Uterus (tissue), 4 donors: ENCODE results near the gene PROK1. TPM values are rescaled to one million over a fixed set of nuclear protein-coding genes. Genes with fewer than 3 reads are reported as not detected.

Experiments used
- DNase-seq, 2 donors: peaks; one replicate each; pipeline ENCODE4 v3.0.0-alpha.2; 2019 to 2020
- H3K27ac ChIP-seq, 2 donors: fragments of 200-600 bp; sonication (generic); 1 replicate in 1 of 2; 2 replicates in 1 of 2; pipeline ENCODE4 v1.5.1; 2016 to 2018
- H3K27me3 ChIP-seq, 2 donors: fragments of 200-600 bp; sonication (generic); one replicate each; pipeline ENCODE4 v1.5.1; 2018 to 2019; ENCODE audit warnings: control low read depth in 1 of 2
- H3K36me3 ChIP-seq, 2 donors: fragments of 200-600 bp; sonication (generic); one replicate each; pipeline ENCODE4 v1.5.1; 2019; ENCODE audit warnings: control low read depth in 1 of 2
- H3K4me1 ChIP-seq, 2 donors: fragments of 200-600 bp; sonication (generic); one replicate each; pipeline ENCODE4 v1.5.1; 2018 to 2019; ENCODE audit warnings: control low read depth in 1 of 2
- H3K4me3 ChIP-seq, 2 donors: fragments of 200-600 bp; sonication (generic); 1 replicate in 1 of 2; 2 replicates in 1 of 2; pipeline ENCODE4 v1.5.1; 2018 to 2019; ENCODE audit warnings: mild to moderate bottlenecking in 1 of 2
- H3K9me3 ChIP-seq, 2 donors: fragments of 200-600 bp; sonication (generic); one replicate each; pipeline ENCODE4 v1.5.1; 2019; ENCODE audit warnings: control low read depth in 1 of 2
- CTCF ChIP-seq, 4 experiments: fragments of 200-600 bp in 2 of 4; fragments of 450-650 bp in 2 of 4; sonication (generic) in 2 of 4; IDR thresholded peaks; one replicate each; pipeline ENCODE4 v1.5.1; 2016 to 2019; ENCODE audit warnings: antibody characterized with exemption in 4 of 4, mild to moderate bottlenecking in 2 of 4, moderate library complexity in 1 of 4
- POLR2A ChIP-seq, 2 donors: fragments of 450-650 bp; IDR thresholded peaks; one replicate each; pipeline ENCODE4 v1.6.1; 2016; ENCODE audit warnings: antibody characterized with exemption in 2 of 2, mild to moderate bottlenecking in 1 of 2, moderate library complexity in 1 of 2
- intact Hi-C: fragments of 100-400 bp; cut with DNase I; formaldehyde crosslinking; loops from one replicate; pipeline ENCODE4 v1.15.1; 2023; ENCODE audit warnings: low total_unique reads
- total RNA-seq, 4 donors: library from RNA; depleted of rRNA in 3 of 4; stranded (reverse); fragments of >200 nt in 3 of 4; gene quantifications; one replicate each; pipeline versions ENCODE4 v1.1.0 to v1.2.4, GENCODE V29; 2014 to 2023
- donor health status: DM: yes; HTN: yes; CAD: no.

Gene PROK1
- total RNA-seq, 4 donors from 2014 or later: 1.4 TPM; not detected in 3

- H3K9me3 ChIP-seq: no peaks in the 10 kb centered on the region
- TF ChIP-seq CTCF (IDR thresholded peaks at IDR 0.05) (no peak), POLR2A (IDR thresholded peaks at IDR 0.05) (no peak)
Observed at GRCh38 chr1:110482662-110483307, 31.8 kb downstream of the PROK1 start.

DNA sequence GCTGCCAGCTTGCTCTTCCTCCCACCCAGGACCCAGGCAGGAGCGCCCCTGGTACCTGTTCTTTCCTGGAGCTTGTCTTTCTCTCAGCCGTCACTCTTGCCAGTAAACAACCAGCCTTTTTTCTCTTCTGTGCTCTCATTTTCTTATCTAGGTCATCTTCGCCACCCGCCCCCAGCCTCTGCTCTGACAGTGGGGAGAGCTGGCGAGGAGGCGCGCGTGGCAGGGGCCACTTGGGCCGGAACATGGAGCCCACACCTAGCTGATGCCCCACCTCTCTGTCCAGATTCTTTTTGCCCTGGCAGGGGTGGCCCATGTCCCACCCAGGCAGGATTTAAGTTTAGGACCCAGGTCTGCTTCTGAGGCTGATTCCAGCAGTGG lies 32.3 kb downstream of the PROK1 start:
- intact Hi-C loops: no loop called here
- Histone ChIP-seq H3K9me3 (no peaks in the 10 kb centered on the region), H3K27me3 (no peaks in the 10 kb centered on the region), H3K4me1 (no peaks in the 10 kb centered on the region), H3K36me3 (no peaks in the 10 kb centered on the region), H3K27ac (no peak overlapping the region), H3K4me3 (no peak overlapping the region)
- no peak for DNase-seq
- TF ChIP-seq CTCF (IDR thresholded peaks at IDR 0.05): no peak
- no peak for TF ChIP-seq POLR2A (IDR thresholded peaks at IDR 0.05)

More at GRCh38 chr1:110482662-110483307, 31.8 kb downstream of the PROK1 start:
- Histone ChIP-seq H3K4me3 (no peak overlapping the region), H3K27ac (no peak overlapping the region), H3K27me3 (no peaks in the 10 kb centered on the region), H3K36me3 (no peaks in the 10 kb centered on the region), H3K4me1 (no peaks in the 10 kb centered on the region)
- intact Hi-C loops: no loop called here
- DNase-seq: no peak

DNA sequence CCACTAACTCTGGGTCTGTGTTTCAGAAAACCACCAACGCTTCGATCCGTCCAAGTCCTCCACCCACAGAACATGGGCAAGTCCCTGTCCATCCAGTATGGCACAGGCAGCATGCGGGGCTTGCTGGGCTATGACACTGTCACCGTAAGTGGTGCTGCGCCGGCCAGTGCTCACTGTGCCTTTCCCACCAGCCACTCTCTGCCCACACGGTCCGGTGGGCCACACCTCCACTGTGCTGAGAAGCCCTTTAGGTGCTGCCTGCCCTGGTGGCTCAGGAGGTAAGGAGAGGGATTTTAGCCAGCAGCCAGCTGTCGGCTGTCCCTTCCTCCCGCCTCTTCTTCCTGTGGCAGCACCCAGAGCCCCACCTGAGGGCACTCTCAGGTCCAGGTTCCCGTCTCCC lies 33.9 kb downstream of the PROK1 start:
- H3K36me3 ChIP-seq: no peaks in the 10 kb centered on the region
- H3K4me1 ChIP-seq: no peaks in the 10 kb centered on the region
- no peak overlapping the region for H3K4me3 ChIP-seq
- H3K9me3 ChIP-seq: no peaks in the 10 kb centered on the region
- no peaks in the 10 kb centered on the region for H3K27me3 ChIP-seq
- TF ChIP-seq CTCF (IDR thresholded peaks at IDR 0.05) (no peak), POLR2A (IDR thresholded peaks at IDR 0.05) (no peak)
- H3K27ac ChIP-seq: no peak overlapping the region
- intact Hi-C loops: no loop called here
- DNase-seq: no peak

DNA sequence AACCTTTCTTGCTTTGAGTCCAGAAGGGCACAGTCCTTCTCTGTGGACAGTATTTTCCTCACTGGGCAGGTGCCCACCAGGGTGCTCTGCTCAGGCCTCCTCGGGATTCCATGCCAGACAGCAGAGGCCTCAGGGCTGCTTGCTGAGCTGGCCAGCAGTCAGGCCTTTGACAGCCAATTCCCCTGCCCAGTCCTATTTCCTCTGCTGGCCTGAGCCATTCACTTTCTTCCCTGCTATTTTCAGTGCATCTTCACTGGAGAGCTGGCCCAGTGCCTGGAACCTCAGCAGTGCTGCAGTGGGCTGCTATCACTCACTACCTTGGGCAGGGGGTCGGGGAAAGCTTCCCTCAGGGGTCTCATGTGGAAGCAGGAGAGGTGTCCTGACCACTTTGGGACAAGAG lies 34.8 kb downstream of the PROK1 start:
- TF ChIP-seq CTCF (IDR thresholded peaks at IDR 0.05) (no peak), POLR2A (IDR thresholded peaks at IDR 0.05) (no peak)
- no peaks in the 10 kb centered on the region for H3K36me3 ChIP-seq
- DNase-seq: no peak

GRCh38 chr1:110487726-110488125 lies 36.8 kb downstream of the PROK1 start:
- no peak for TF ChIP-seq CTCF (IDR thresholded peaks at IDR 0.05)
- no peak for TF ChIP-seq POLR2A (IDR thresholded peaks at IDR 0.05)
- no peaks in the 10 kb centered on the region for H3K36me3 ChIP-seq
- H3K4me1 ChIP-seq: no peaks in the 10 kb centered on the region
- no peak overlapping the region for H3K4me3 ChIP-seq
- no peak overlapping the region for H3K27ac ChIP-seq
- no peaks in the 10 kb centered on the region for H3K9me3 ChIP-seq
- DNase-seq: no peak
- no peaks in the 10 kb centered on the region for H3K27me3 ChIP-seq
- intact Hi-C loops: no loop called here

More for the DNA sequence above, 34.8 kb downstream of the PROK1 start:
- H3K27me3 ChIP-seq: no peaks in the 10 kb centered on the region
- intact Hi-C loops: no loop called here
- H3K9me3 ChIP-seq: no peaks in the 10 kb centered on the region
- no peaks in the 10 kb centered on the region for H3K4me1 ChIP-seq
- no peak overlapping the region for H3K4me3 ChIP-seq
- no peak overlapping the region for H3K27ac ChIP-seq
